ENCODE measurements around the gene SPX. TPM values are rescaled to one million over a fixed set of nuclear protein-coding genes. Genes with fewer than 3 reads are reported as not detected.

The SPX gene
- total and polyA plus RNA-seq, 7 experiments from 2014 or later = 0.16 to 0.69 (median 0.49) TPM; not detected in 1

GRCh38 chr12:21566223-21566906, 40.3 kb downstream of the SPX start:
- no peak overlapping the region for H3K27ac ChIP-seq (ENCODE audit: low read depth, low read length)
- no peak overlapping the region for H3K4me3 ChIP-seq (ENCODE audit: low read length)
- H3K27ac Mint-ChIP-seq = no peak overlapping the region
- no peaks in the 10 kb centered on the region for H3K4me1 Mint-ChIP-seq
- DNase-seq (no peak), ATAC-seq (no peak)
- intact Hi-C loops (cut with micrococcal nuclease) = no loop called here
- peaks cover 0 to 11% (median 0%) of the 10 kb centered on the region in 5 donors for H3K36me3 Mint-ChIP-seq
- ChIA-PET CTCF (interaction anchor here (0.9 kb wide), 1 partner anchor 131 kb away, joined by 3 read pairs; no protein-coding TSS in a partner anchor), POLR2A (no interaction called here)
- H3K36me3 ChIP-seq (ENCODE audit: control insufficient read depth in 2 of 3, insufficient read depth in 3 of 3, low read length in 3 of 3) = no peaks in the 10 kb centered on the region
- H3K4me1 ChIP-seq (ENCODE audit: control insufficient read depth in 2 of 2, insufficient read depth in 2 of 2, low read length in 2 of 2) = no peaks in the 10 kb centered on the region
- H3K4me3 Mint-ChIP-seq = no peak overlapping the region
- peaks cover 0 to 3% of the 10 kb centered on the region in 2 donors for H3K27me3 ChIP-seq (ENCODE audit: control insufficient read depth in 2 of 2, insufficient read depth in 2 of 2, low read length in 2 of 2)
- H3K9me3 Mint-ChIP-seq = no peaks in the 10 kb centered on the region
- no peaks in the 10 kb centered on the region for H3K27me3 Mint-ChIP-seq
- no peaks in the 10 kb centered on the region for H3K9me3 ChIP-seq (ENCODE audit: control insufficient read depth in 2 of 3, low read length in 3 of 3)

GRCh38 chr12:21566907-21567394, 40.9 kb downstream of the SPX start:
- Histone ChIP-seq H3K27me3 (ENCODE audit: control insufficient read depth in 2 of 2, insufficient read depth in 2 of 2, low read length in 2 of 2) (peaks cover 0 to 3% of the 10 kb centered on the region in 2 donors), H3K27ac (ENCODE audit: low read depth, low read length) (no peak overlapping the region), H3K4me3 (ENCODE audit: low read length) (no peak overlapping the region), H3K9me3 (ENCODE audit: control insufficient read depth in 2 of 3, low read length in 3 of 3) (no peaks in the 10 kb centered on the region), H3K36me3 (ENCODE audit: control insufficient read depth in 2 of 3, insufficient read depth in 3 of 3, low read length in 3 of 3) (no peaks in the 10 kb centered on the region), H3K4me1 (ENCODE audit: control insufficient read depth in 2 of 2, insufficient read depth in 2 of 2, low read length in 2 of 2) (no peaks in the 10 kb centered on the region)
- Mint-ChIP-seq H3K4me3 (no peak overlapping the region), H3K4me1 (no peaks in the 10 kb centered on the region), H3K9me3 (no peaks in the 10 kb centered on the region), H3K36me3 (peaks cover 0 to 11% (median 0%) of the 10 kb centered on the region in 5 donors), H3K27me3 (no peaks in the 10 kb centered on the region), H3K27ac (no peak overlapping the region)
- ChIA-PET POLR2A (no interaction called here), CTCF (no interaction called here)
- ATAC-seq (no peak), DNase-seq (no peak)
- intact Hi-C loops (cut with micrococcal nuclease) = no loop called here

- H3K27me3 Mint-ChIP-seq = no peaks in the 10 kb centered on the region
- no peak overlapping the region for H3K4me3 Mint-ChIP-seq
- Histone ChIP-seq H3K36me3 (ENCODE audit: control insufficient read depth in 2 of 3, insufficient read depth in 3 of 3, low read length in 3 of 3) (no peaks in the 10 kb centered on the region), H3K4me3 (ENCODE audit: low read length) (no peak overlapping the region), H3K4me1 (ENCODE audit: control insufficient read depth in 2 of 2, insufficient read depth in 2 of 2, low read length in 2 of 2) (no peaks in the 10 kb centered on the region), H3K27ac (ENCODE audit: low read depth, low read length) (no peak overlapping the region), H3K9me3 (ENCODE audit: control insufficient read depth in 2 of 3, low read length in 3 of 3) (no peaks in the 10 kb centered on the region), H3K27me3 (ENCODE audit: control insufficient read depth in 2 of 2, insufficient read depth in 2 of 2, low read length in 2 of 2) (peaks cover 0 to 3% of the 10 kb centered on the region in 2 donors)
- peaks cover 0 to 11% (median 0%) of the 10 kb centered on the region in 5 donors for H3K36me3 Mint-ChIP-seq
- ChIA-PET CTCF (no interaction called here), POLR2A (no interaction called here)
- H3K4me1 Mint-ChIP-seq = no peaks in the 10 kb centered on the region
- H3K9me3 Mint-ChIP-seq = no peaks in the 10 kb centered on the region
- ATAC-seq = no peak
- no peak overlapping the region for H3K27ac Mint-ChIP-seq
- intact Hi-C loops (cut with micrococcal nuclease) = no loop called here
- no peak for DNase-seq
Measured at GRCh38 chr12:21568115-21568514, 42.0 kb downstream of the SPX start.

- H3K4me1 Mint-ChIP-seq = no peaks in the 10 kb centered on the region
Measured at GRCh38 chr12:21571046-21571445, 45.0 kb downstream of the SPX start.

GRCh38 chr12:21573733-21574358, 47.8 kb downstream of the SPX start:
- H3K9me3 ChIP-seq (ENCODE audit: control insufficient read depth in 2 of 3, low read length in 3 of 3) = no peaks in the 10 kb centered on the region

More at GRCh38 chr12:21571046-21571445, 45.0 kb downstream of the SPX start:
- CTCF ChIA-PET = no interaction called here
- ATAC-seq (no peak), DNase-seq (no peak)
- Histone ChIP-seq H3K27me3 (ENCODE audit: control insufficient read depth in 2 of 2, insufficient read depth in 2 of 2, low read length in 2 of 2) (peaks cover 0 to 3% of the 10 kb centered on the region in 2 donors), H3K4me3 (ENCODE audit: low read length) (no peak overlapping the region), H3K4me1 (ENCODE audit: control insufficient read depth in 2 of 2, insufficient read depth in 2 of 2, low read length in 2 of 2) (no peaks in the 10 kb centered on the region), H3K36me3 (ENCODE audit: control insufficient read depth in 2 of 3, insufficient read depth in 3 of 3, low read length in 3 of 3) (no peaks in the 10 kb centered on the region), H3K9me3 (ENCODE audit: control insufficient read depth in 2 of 3, low read length in 3 of 3) (no peaks in the 10 kb centered on the region), H3K27ac (ENCODE audit: low read depth, low read length) (no peak overlapping the region)
- intact Hi-C loops (cut with micrococcal nuclease) = no loop called here
- POLR2A ChIA-PET = no interaction called here
- H3K9me3 Mint-ChIP-seq = no peaks in the 10 kb centered on the region
- H3K36me3 Mint-ChIP-seq = peaks cover 0 to 11% (median 0%) of the 10 kb centered on the region in 5 donors
- peaks cover 0 to 3% (median 0%) of the 10 kb centered on the region in 5 donors for H3K27me3 Mint-ChIP-seq
- H3K4me3 Mint-ChIP-seq = no peak overlapping the region
- no peak overlapping the region for H3K27ac Mint-ChIP-seq

GRCh38 chr12:21576431-21576830, 50.3 kb downstream of the SPX start:
- DNase-seq = no peak
- no peak for ATAC-seq
- POLR2A ChIA-PET = interaction anchor here (0.7 kb wide), 1 partner anchor 11 kb away, joined by 3 read pairs; no protein-coding TSS in a partner anchor
- Histone ChIP-seq H3K27ac (ENCODE audit: low read depth, low read length) (no peak overlapping the region), H3K36me3 (ENCODE audit: control insufficient read depth in 2 of 3, insufficient read depth in 3 of 3, low read length in 3 of 3) (no peaks in the 10 kb centered on the region), H3K4me1 (ENCODE audit: control insufficient read depth in 2 of 2, insufficient read depth in 2 of 2, low read length in 2 of 2) (no peaks in the 10 kb centered on the region), H3K27me3 (ENCODE audit: control insufficient read depth in 2 of 2, insufficient read depth in 2 of 2, low read length in 2 of 2) (peaks cover 0 to 3% of the 10 kb centered on the region in 2 donors), H3K4me3 (ENCODE audit: low read length) (no peak overlapping the region), H3K9me3 (ENCODE audit: control insufficient read depth in 2 of 3, low read length in 3 of 3) (no peaks in the 10 kb centered on the region)
- Mint-ChIP-seq H3K27me3 (peaks cover 0 to 24% (median 5%) of the 10 kb centered on the region in 5 donors), H3K4me1 (peaks cover 0 to 6% (median 0%) of the 10 kb centered on the region in 7 donors), H3K36me3 (peaks cover 0 to 8% (median 8%) of the 10 kb centered on the region in 5 donors), H3K4me3 (no peak overlapping the region), H3K9me3 (peaks cover 0 to 5% (median 0%) of the 10 kb centered on the region in 11 donors), H3K27ac (no peak overlapping the region)
- intact Hi-C loops (cut with micrococcal nuclease) = no loop called here
- CTCF ChIA-PET = no interaction called here

More at GRCh38 chr12:21573733-21574358, 47.8 kb downstream of the SPX start:
- no peak for ATAC-seq
- intact Hi-C loops (cut with micrococcal nuclease) = no loop called here
- Mint-ChIP-seq H3K4me1 (no peaks in the 10 kb centered on the region), H3K9me3 (peaks cover 0 to 2% (median 0%) of the 10 kb centered on the region in 11 donors), H3K27ac (no peak overlapping the region), H3K4me3 (no peak overlapping the region), H3K27me3 (peaks cover 0 to 14% (median 0%) of the 10 kb centered on the region in 5 donors), H3K36me3 (peaks cover 0 to 3% (median 0%) of the 10 kb centered on the region in 5 donors)
- peaks cover 0 to 6% of the 10 kb centered on the region in 2 donors for H3K27me3 ChIP-seq (ENCODE audit: control insufficient read depth in 2 of 2, insufficient read depth in 2 of 2, low read length in 2 of 2)
- POLR2A ChIA-PET = no interaction called here
- no peak overlapping the region for H3K27ac ChIP-seq (ENCODE audit: low read depth, low read length)
- H3K36me3 ChIP-seq (ENCODE audit: control insufficient read depth in 2 of 3, insufficient read depth in 3 of 3, low read length in 3 of 3) = no peaks in the 10 kb centered on the region
- no peak for DNase-seq
- no peak overlapping the region for H3K4me3 ChIP-seq (ENCODE audit: low read length)
- H3K4me1 ChIP-seq (ENCODE audit: control insufficient read depth in 2 of 2, insufficient read depth in 2 of 2, low read length in 2 of 2) = no peaks in the 10 kb centered on the region
- CTCF ChIA-PET = no interaction called here
